HG03066 (cell line): Measurements from ENCODE around the gene C3.
A peak's percentile ranks its signal among the peaks of the same experiment; 100 is the strongest.
"Not testable (repeated sequence)": the region's sequence is repeated elsewhere in the genome, so short reads cannot be mapped to it uniquely, and the experiment has no call there.

Experiments used
- ATAC-seq: cut with Tn5 transposase; IDR thresholded peaks from one replicate; pipeline ENCODE4 v1.9.1; 2021; ENCODE audit warnings: low read depth; ENCODE audit not compliant: unreplicated experiment

Gene C3

GRCh38 chr19:6720369-6721137, at the start of gene C3:
Gene C3 (minus strand): TSS chr19:6720650. CDS start chr19:6720589, 61 bp downstream.
- no peak for ATAC-seq

- no peak for ATAC-seq
Observed at GRCh38 chr19:6769006-6769619, 48.7 kb upstream of the C3 start.

- no peak for ATAC-seq
Observed at GRCh38 chr19:6768236-6768785, 47.9 kb upstream of the C3 start.

- ATAC-seq, result peak; percentile 56
Observed at GRCh38 chr19:6767357-6768235, 47.1 kb upstream of the C3 start, which contains the start of gene SH2D3A. Gene SH2D3A (minus strand): TSS chr19:6767435. CDS start chr19:6763748, 3,687 bp downstream.

- ATAC-seq, result no peak
Observed at GRCh38 chr19:6767081-6767356, 46.6 kb upstream of the C3 start.

- ATAC-seq, result no peak
Observed at GRCh38 chr19:6766357-6767080, 46.1 kb upstream of the C3 start.

GRCh38 chr19:6765738-6766356, 45.4 kb upstream of the C3 start:
- ATAC-seq, result no peak

- ATAC-seq, result not testable (repeated sequence)
Observed at GRCh38 chr19:6762253-6762797, 41.9 kb upstream of the C3 start.

- no peak for ATAC-seq
Observed at GRCh38 chr19:6761053-6761676, 40.7 kb upstream of the C3 start.

- ATAC-seq, result no peak
Observed at GRCh38 chr19:6760606-6761005, 40.2 kb upstream of the C3 start.

GRCh38 chr19:6754653-6755463, 34.4 kb upstream of the C3 start:
- no peak for ATAC-seq

GRCh38 chr19:6754136-6754535, 33.7 kb upstream of the C3 start:
- no peak for ATAC-seq

- ATAC-seq, result peak; percentile 78
Observed at GRCh38 chr19:6753178-6754031, 33.0 kb upstream of the C3 start.

GRCh38 chr19:6752256-6753177, 32.1 kb upstream of the C3 start:
- ATAC-seq, result no peak

- ATAC-seq, result no peak
Observed at GRCh38 chr19:6751189-6751588, 30.7 kb upstream of the C3 start.

- ATAC-seq, result no peak
Observed at GRCh38 chr19:6750062-6750461, 29.6 kb upstream of the C3 start.
